ENCODE measurements around the gene CDK12. TPM values are rescaled to one million over a fixed set of nuclear protein-coding genes. Genes with fewer than 3 reads are reported as not detected.
A peak's percentile ranks its signal among the peaks of the same experiment; 100 is the strongest.
"Not testable (repeated sequence)": the region's sequence is repeated elsewhere in the genome, so short reads cannot be mapped to it uniquely, and the experiment has no call there.

Gene CDK12
- 10 to 100 TPM; 40.1 to 55.3 TPM for total RNA-seq

- H3K4me1 ChIP-seq = peaks cover 4% of the 10 kb centered on the region
- H3K27me3 ChIP-seq = no peaks in the 10 kb centered on the region
- peak within 1 kb of the TSS; percentile 54 for H3K4me3 ChIP-seq
- H3K9me3 ChIP-seq = no peaks in the 10 kb centered on the region
- peak within 1 kb of the TSS; percentile 97 to 99 for H3K9ac ChIP-seq (ENCODE audit: low read depth in 2 of 2, low read length in 2 of 2)
- peak within 1 kb of the TSS; percentile 96 for H3K27ac ChIP-seq
- DNase-seq = peak; percentile 98
- no peak for TF ChIP-seq CTCF (IDR thresholded peaks at IDR 0.05)
- H3K36me3 ChIP-seq = no peaks in the 10 kb centered on the region
- intact Hi-C loops (cut with DNase I) = no loop called here
Measured at GRCh38 chr17:39461113-39461925, at the start of gene CDK12. Gene CDK12 (plus strand): TSS chr17:39461486. CDS start chr17:39462072, 586 bp downstream.

GRCh38 chr17:39416141-39416540 is 45.1 kb upstream of the CDK12 start:
- no peaks in the 10 kb centered on the region for H3K4me1 ChIP-seq
- no peak for DNase-seq
- no peaks in the 10 kb centered on the region for H3K27me3 ChIP-seq
- H3K9me3 ChIP-seq = no peaks in the 10 kb centered on the region
- TF ChIP-seq CTCF (IDR thresholded peaks at IDR 0.05) = no peak
- intact Hi-C loops (cut with DNase I) = no loop called here
- peaks cover 9% of the 10 kb centered on the region for H3K36me3 ChIP-seq
- no peak overlapping the region for H3K27ac ChIP-seq
- H3K9ac ChIP-seq (ENCODE audit: low read depth in 2 of 2, low read length in 2 of 2) = no peak overlapping the region
- H3K4me3 ChIP-seq = no peak overlapping the region

GRCh38 chr17:39429600-39429999 is 31.7 kb upstream of the CDK12 start:
- H3K27ac ChIP-seq = no peak overlapping the region
- H3K4me3 ChIP-seq = no peak overlapping the region
- H3K4me1 ChIP-seq = no peaks in the 10 kb centered on the region
- no peak for TF ChIP-seq CTCF (IDR thresholded peaks at IDR 0.05)
- no peak overlapping the region for H3K9ac ChIP-seq (ENCODE audit: low read depth in 2 of 2, low read length in 2 of 2)
- H3K36me3 ChIP-seq = peaks cover 18% of the 10 kb centered on the region
- intact Hi-C loops (cut with DNase I) = no loop called here
- no peaks in the 10 kb centered on the region for H3K27me3 ChIP-seq
- no peak for DNase-seq
- H3K9me3 ChIP-seq = no peaks in the 10 kb centered on the region

- intact Hi-C loops (cut with DNase I) = loop anchor here (10.0 kb wide), 1 partner anchor 45 kb away; no protein-coding TSS in a partner anchor
- DNase-seq; H3K36me3 ChIP-seq; H3K27me3 ChIP-seq; H3K27ac ChIP-seq; H3K4me1 ChIP-seq; H3K9me3 ChIP-seq; H3K4me3 ChIP-seq; H3K9ac ChIP-seq (ENCODE audit: low read depth in 2 of 2, low read length in 2 of 2): not testable (repeated sequence)
Measured at GRCh38 chr17:39439868-39440267, 21.4 kb upstream of the CDK12 start.

- Histone ChIP-seq H3K27me3 (no peaks in the 10 kb centered on the region), H3K4me1 (no peaks in the 10 kb centered on the region), H3K4me3 (no peak overlapping the region), H3K9me3 (no peaks in the 10 kb centered on the region), H3K27ac (no peak overlapping the region), H3K9ac (ENCODE audit: low read depth in 2 of 2, low read length in 2 of 2) (no peak overlapping the region), H3K36me3 (peaks cover 6% of the 10 kb centered on the region)
- DNase-seq = no peak
- intact Hi-C loops (cut with DNase I) = no loop called here
- TF ChIP-seq CTCF (IDR thresholded peaks at IDR 0.05) = no peak
Measured at GRCh38 chr17:39443326-39443725, 18.0 kb upstream of the CDK12 start.

GRCh38 chr17:39447561-39447960 is 13.7 kb upstream of the CDK12 start:
- intact Hi-C loops (cut with DNase I) = no loop called here
- Histone ChIP-seq H3K4me3 (no peak overlapping the region), H3K36me3 (no peaks in the 10 kb centered on the region), H3K27me3 (no peaks in the 10 kb centered on the region), H3K9ac (ENCODE audit: low read depth in 2 of 2, low read length in 2 of 2) (no peak overlapping the region), H3K4me1 (no peaks in the 10 kb centered on the region), H3K9me3 (no peaks in the 10 kb centered on the region), H3K27ac (no peak overlapping the region)
- no peak for TF ChIP-seq CTCF (IDR thresholded peaks at IDR 0.05)
- no peak for DNase-seq
